Ovary (tissue), 9 donors: ENCODE results near the gene SOX5. TPM values are rescaled to one million over a fixed set of nuclear protein-coding genes. Genes with fewer than 3 reads are reported as not detected.

Experiments used
- DNase-seq, 5 donors: peaks; one replicate each; pipeline ENCODE4 v3.0.0-alpha.2; 2019 to 2020
- H3K27ac ChIP-seq, 2 donors: fragments of 200-600 bp; one replicate each; pipeline versions ENCODE4 v1.5.1 to v1.8.0; 2019 to 2022
- H3K27me3 ChIP-seq: fragments of 200-600 bp; one replicate; pipeline ENCODE4 v1.8.0; 2022
- H3K36me3 ChIP-seq: fragments of 200-600 bp; sonication (generic); one replicate; pipeline ENCODE4 v1.5.1; 2019
- H3K4me1 ChIP-seq: one replicate; pipeline ENCODE4 v1.8.1; 2013; ENCODE audit warnings: mild to moderate bottlenecking, moderate library complexity; ENCODE audit not compliant: insufficient read depth
- H3K4me3 ChIP-seq: fragments of 200-600 bp; sonication (generic); one replicate; pipeline ENCODE4 v1.5.1; 2017
- H3K9me3 ChIP-seq, 2 donors: fragments of 200-600 bp in 1 of 2; sonication (generic) in 1 of 2; one replicate each; pipeline versions ENCODE4 v1.5.1 to v1.8.1; 2013 to 2019; ENCODE audit warnings: mild to moderate bottlenecking in 1 of 2, moderate library complexity in 1 of 2
- CTCF ChIP-seq, 3 donors: fragments of 450-650 bp in 2 of 3; fragments of 200-600 bp in 1 of 3; IDR thresholded peaks; one replicate each; pipeline versions ENCODE4 v1.5.1 to v1.8.0; 2016 to 2022; ENCODE audit warnings: antibody characterized with exemption in 3 of 3, mild to moderate bottlenecking in 1 of 3
- EP300 ChIP-seq: sonication (generic); formaldehyde crosslinking; IDR thresholded peaks from one replicate; pipeline ENCODE4 v1.6.1; 2017; ENCODE audit warnings: antibody characterized with exemption
- POLR2A ChIP-seq: fragments of 450-650 bp; IDR thresholded peaks from one replicate; pipeline ENCODE4 v1.6.1; 2017; ENCODE audit warnings: antibody characterized with exemption, mild to moderate bottlenecking, moderate library complexity
- WGBS, 3 donors: extraction: QIAGEN DNeasy Blood & Tissue Kit in 1 of 3; methylation state at CpG; one replicate each; pipeline versions ENCODE4 v1.1.5 to v1.1.7; 2013 to 2017; 5-methylcytosine and 5-hydroxymethylcytosine counted together
- intact Hi-C, 4 donors: fragments of 100-400 bp; cut with DNase I; formaldehyde crosslinking; loops; one replicate each; pipeline versions ENCODE4 v1.11.0 to v1.15.1; 2022 to 2023
- polyA plus RNA-seq, 2 donors: library from polyadenylated mRNA; stranded (reverse); fragments of 200-250 nt in 1 of 2; fragments of 350-450 nt in 1 of 2; fragmentation: Illumina TruSeq in 1 of 2; extraction: RNeasy Lipid Tissue Mini Kit (QIAGEN cat#74804) in 1 of 2; gene quantifications; one replicate each; pipeline ENCODE4 v1.2.3, GENCODE V29; 2013 to 2014
- total RNA-seq, 7 donors: library from RNA; depleted of rRNA in 2 of 7; stranded (reverse); fragments of >200 nt in 2 of 7; fragmentation: NEBNext Ultra II Directional in 3 of 7; extraction: Animal tissue kit (Norgen Biotek cat#: 25700) in 3 of 7; gene quantifications; one replicate each; pipeline versions ENCODE4 v1.1.0 to v1.2.4, GENCODE V29; 2016 to 2023
- donor health status: DM: no; HTN: no; CAD: no; lungs with moderate emphysema.
- donor health status: DM: no; HTN: no; CAD: no.
- donor health status: Bipolar disorder and iron deficiency.
- donor health status: DM: yes; HTN: yes; CAD: no.
- donor health status: DM: no; HTN: no; CAD: no.
- donor health status: DM: yes; HTN: yes; CAD: no.

SOX5 gene
- total and polyA plus RNA-seq, 9 donors = 5.7 to 33.7 (median 21.4) TPM

- no peak for DNase-seq
- WGBS, 3 donors = 94% methylated on average over 2 of the region's 2 CpGs
- Histone ChIP-seq H3K27ac (no peak overlapping the region), H3K4me1 (no peaks in the 10 kb centered on the region), H3K36me3 (no peaks in the 10 kb centered on the region), H3K4me3 (no peak overlapping the region), H3K27me3 (no peaks in the 10 kb centered on the region), H3K9me3 (no peaks in the 10 kb centered on the region)
- intact Hi-C loops = no loop called here
- TF ChIP-seq EP300 (no peak), CTCF (IDR thresholded peaks at IDR 0.05) (no peak), POLR2A (no peak)
These were observed 18.9 kb downstream of the SOX5 start for GRCh38 chr12:23930599-23930998.

GRCh38 chr12:23929906-23930305, 19.6 kb downstream of the SOX5 start:
- no peaks in the 10 kb centered on the region for H3K27me3 ChIP-seq
- intact Hi-C loops = no loop called here
- no peak overlapping the region for H3K27ac ChIP-seq
- H3K9me3 ChIP-seq = no peaks in the 10 kb centered on the region
- no peaks in the 10 kb centered on the region for H3K4me1 ChIP-seq
- TF ChIP-seq EP300 = no peak
- WGBS, 3 donors = 74 to 85% (median 80%) methylated on average over 2 of the region's 2 CpGs
- DNase-seq = no peak
- H3K4me3 ChIP-seq = no peak overlapping the region
- H3K36me3 ChIP-seq = no peaks in the 10 kb centered on the region

- no peak overlapping the region for H3K27ac ChIP-seq
- DNase-seq = no peak
- WGBS, 3 donors = 91 to 95% (median 95%) methylated on average over 3 of the region's 3 CpGs
- H3K4me1 ChIP-seq = no peaks in the 10 kb centered on the region
- H3K9me3 ChIP-seq = no peaks in the 10 kb centered on the region
- intact Hi-C loops = no loop called here
- H3K36me3 ChIP-seq = no peaks in the 10 kb centered on the region
- H3K4me3 ChIP-seq = no peak overlapping the region
- TF ChIP-seq EP300 (no peak), CTCF (IDR thresholded peaks at IDR 0.05) (no peak), POLR2A (no peak)
- H3K27me3 ChIP-seq = no peaks in the 10 kb centered on the region
These were observed 21.6 kb downstream of the SOX5 start for GRCh38 chr12:23927907-23928306.

- no peaks in the 10 kb centered on the region for H3K9me3 ChIP-seq
These were observed 28.2 kb downstream of the SOX5 start for GRCh38 chr12:23921099-23921856.

More at GRCh38 chr12:23921099-23921856, 28.2 kb downstream of the SOX5 start:
- intact Hi-C loops = no loop called here
- Histone ChIP-seq H3K36me3 (no peaks in the 10 kb centered on the region), H3K4me1 (no peaks in the 10 kb centered on the region), H3K27ac (no peak overlapping the region), H3K27me3 (no peaks in the 10 kb centered on the region), H3K4me3 (no peak overlapping the region)
- no peak for TF ChIP-seq POLR2A
- TF ChIP-seq EP300 = no peak
- TF ChIP-seq CTCF (IDR thresholded peaks at IDR 0.05) = no peak
- DNase-seq = no peak
- 74 to 77% (median 75%) methylated on average over 5 of the region's 5 CpGs for WGBS, 3 donors
